ENCODE results near the gene PTPRA. TPM values are rescaled to one million over a fixed set of nuclear protein-coding genes. Genes with fewer than 3 reads are reported as not detected.

The PTPRA gene
- total and polyA plus RNA-seq, 2 of the 13 experiments (the other 11 are each of a cell fraction or from before 2014, with no cell fraction given): 47.2 to 127 TPM

GRCh38 chr20:2911200-2911599, 37.9 kb downstream of the PTPRA start:
- Histone ChIP-seq H3K4me1 (ENCODE audit: insufficient read depth, low read length) (no peaks in the 10 kb centered on the region), H3K9me3 (ENCODE audit: low read length) (no peaks in the 10 kb centered on the region), H3K27me3 (ENCODE audit: control insufficient read depth in 1 of 2, insufficient read depth in 2 of 2, low read length in 2 of 2) (no peaks in the 10 kb centered on the region), H3K9ac (ENCODE audit: insufficient read depth, low read depth, low read length) (no peak overlapping the region), H3K79me2 (ENCODE audit: insufficient read depth, low read length) (no peaks in the 10 kb centered on the region), H3K36me3 (replicated peaks in 1 of 2; ENCODE audit: control insufficient read depth in 1 of 2, insufficient read depth in 2 of 2, low read length in 2 of 2) (no peaks in the 10 kb centered on the region), H3K27ac (ENCODE audit: extremely low read length, insufficient read depth, low read length) (no peak overlapping the region), H2AFZ (ENCODE audit: low read length) (no peak overlapping the region), H3K4me2 (ENCODE audit: low read depth, low read length) (no peak overlapping the region), H4K20me1 (ENCODE audit: insufficient read depth, low read length) (no peaks in the 10 kb centered on the region), H3K4me3 (replicated peaks in 1 of 3; ENCODE audit: insufficient read depth in 1 of 3, low read depth in 2 of 3, low read length in 3 of 3) (no peak overlapping the region)
- no peak for ATAC-seq
- BruUV-seq (replicated peaks): no TSS peak
- ChIA-PET CTCF (ENCODE audit: low intra/inter-chr PET ratio, low total read pairs) (no interaction called here), POLR2A (no interaction called here)
- intact Hi-C loops (cut with micrococcal nuclease; ENCODE audit: unreplicated experiment) (loop anchor here (5.0 to 10.0 kb wide), 2 partner anchors 91 to 134 kb away; partner anchors contain the start of genes GNRH2 and MRPS26), in situ Hi-C loops (cut with HindIII; ENCODE audit: extremely low pct_ligation_motif_present, low pct_unique_long_range_greater_than_20kb) (no loop called here)
- FAIRE-seq: no peak
- no peak for DNase-seq (ENCODE audit: low spot score)
- TF ChIP-seq CREB1 (IDR thresholded peaks at IDR 0.05) (peak; percentile 76), CREB1 (CRISPR knock-in tag; IDR thresholded peaks at IDR 0.05) (no peak), ATF7 (IDR thresholded peaks at IDR 0.05) (peak; percentile 97), ATF7 (CRISPR knock-in tag; IDR thresholded peaks at IDR 0.05) (no peak), ZNF615 (CRISPR knock-in tag; IDR thresholded peaks at IDR 0.05; ENCODE audit: borderline replicate concordance) (no peak), CHD2 (IDR thresholded peaks at IDR 0.05; ENCODE audit: low read depth, low read length) (no peak), SRSF4 (IDR thresholded peaks at IDR 0.05; ENCODE audit: low read depth, low read length, poor library complexity, severe bottlenecking) (no peak)
- TF ChIP-seq, protein P1, sequence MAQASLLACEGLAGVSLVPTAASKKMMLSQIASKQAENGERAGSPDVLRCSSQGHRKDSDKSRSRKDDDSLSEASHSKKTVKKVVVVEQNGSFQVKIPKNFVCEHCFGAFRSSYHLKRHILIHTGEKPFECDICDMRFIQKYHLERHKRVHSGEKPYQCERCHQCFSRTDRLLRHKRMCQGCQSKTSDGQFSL (CRISPR knock-in tag; IDR thresholded peaks at IDR 0.05): no peak

DNA sequence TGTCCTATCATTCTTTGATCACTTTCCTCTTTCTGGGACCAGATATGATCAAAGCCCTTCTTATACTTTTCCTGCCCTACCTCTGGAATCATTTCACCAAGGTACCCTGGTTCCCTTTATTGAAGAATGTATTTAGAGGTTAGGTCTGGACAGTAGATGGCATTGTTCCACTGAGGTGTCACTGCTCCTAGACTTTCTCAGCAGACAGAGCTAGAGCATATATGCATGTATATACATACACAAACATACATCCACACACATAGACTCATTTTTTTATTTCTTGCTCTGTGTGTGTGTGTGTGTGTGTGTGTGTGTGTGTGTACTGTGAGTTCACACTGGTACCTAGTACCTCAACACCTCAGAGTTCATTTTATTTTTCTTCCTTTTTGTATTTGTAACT, 40.9 kb downstream of the PTPRA start:
- BruUV-seq (replicated peaks): no TSS peak
- POLR2A ChIA-PET: interaction anchor here (1.6 kb wide), 1 partner anchor 34 kb away, joined by 3 read pairs; no protein-coding TSS in a partner anchor
- H3K36me3 ChIP-seq (replicated peaks in 1 of 2; ENCODE audit: control insufficient read depth in 1 of 2, insufficient read depth in 2 of 2, low read length in 2 of 2): no peaks in the 10 kb centered on the region
- no peak overlapping the region for H3K4me2 ChIP-seq (ENCODE audit: low read depth, low read length)
- no peak overlapping the region for H3K27ac ChIP-seq (ENCODE audit: extremely low read length, insufficient read depth, low read length)
- peak; percentile 64 for FAIRE-seq
- H4K20me1 ChIP-seq (ENCODE audit: insufficient read depth, low read length): no peaks in the 10 kb centered on the region
- H3K79me2 ChIP-seq (ENCODE audit: insufficient read depth, low read length): peaks cover 3% of the 10 kb centered on the region
- H3K9ac ChIP-seq (ENCODE audit: insufficient read depth, low read depth, low read length): no peak overlapping the region
- no peaks in the 10 kb centered on the region for H3K9me3 ChIP-seq (ENCODE audit: low read length)
- CTCF ChIA-PET (ENCODE audit: low intra/inter-chr PET ratio, low total read pairs): interaction anchor here (0.6 to 1.2 kb wide), 3 partner anchors 68 to 163 kb away, joined by 3 to 5 read pairs (median 4); no protein-coding TSS in a partner anchor
- no peak overlapping the region for H3K4me3 ChIP-seq (replicated peaks in 1 of 3; ENCODE audit: insufficient read depth in 1 of 3, low read depth in 2 of 3, low read length in 3 of 3)
- H3K4me1 ChIP-seq (ENCODE audit: insufficient read depth, low read length): peaks cover 12% of the 10 kb centered on the region
- H3K27me3 ChIP-seq (ENCODE audit: control insufficient read depth in 1 of 2, insufficient read depth in 2 of 2, low read length in 2 of 2): no peaks in the 10 kb centered on the region
- no peak overlapping the region for H2AFZ ChIP-seq (ENCODE audit: low read length)
- peak; percentile 71 for DNase-seq (ENCODE audit: low spot score)
- in situ Hi-C loops (cut with HindIII; ENCODE audit: extremely low pct_ligation_motif_present, low pct_unique_long_range_greater_than_20kb): no loop called here
- peak; percentile 93 for ATAC-seq
- intact Hi-C loops (cut with micrococcal nuclease; ENCODE audit: unreplicated experiment): loop anchor here (1.0 to 10.0 kb wide), 4 partner anchors 33 to 131 kb away; partner anchors contain the start of genes GNRH2 and MRPS26
- TF ChIP-seq HNRNPL (IDR thresholded peaks at IDR 0.05; ENCODE audit: low read depth, low read length): no peak
- no peak for TF ChIP-seq ZNF251 (CRISPR knock-in tag; IDR thresholded peaks at IDR 0.05)
- TF ChIP-seq ZNF556 (CRISPR knock-in tag; IDR thresholded peaks at IDR 0.05; ENCODE audit: borderline replicate concordance): no peak
- TF ChIP-seq SCMH1 (CRISPR knock-in tag; IDR thresholded peaks at IDR 0.05; ENCODE audit: borderline replicate concordance): no peak
- TF ChIP-seq, protein P2, sequence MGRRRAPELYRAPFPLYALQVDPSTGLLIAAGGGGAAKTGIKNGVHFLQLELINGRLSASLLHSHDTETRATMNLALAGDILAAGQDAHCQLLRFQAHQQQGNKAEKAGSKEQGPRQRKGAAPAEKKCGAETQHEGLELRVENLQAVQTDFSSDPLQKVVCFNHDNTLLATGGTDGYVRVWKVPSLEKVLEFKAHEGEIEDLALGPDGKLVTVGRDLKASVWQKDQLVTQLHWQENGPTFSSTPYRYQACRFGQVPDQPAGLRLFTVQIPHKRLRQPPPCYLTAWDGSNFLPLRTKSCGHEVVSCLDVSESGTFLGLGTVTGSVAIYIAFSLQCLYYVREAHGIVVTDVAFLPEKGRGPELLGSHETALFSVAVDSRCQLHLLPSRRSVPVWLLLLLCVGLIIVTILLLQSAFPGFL (CRISPR knock-in tag; IDR thresholded peaks at IDR 0.05): no peak
- TF ChIP-seq STAT6 (CRISPR knock-in tag; IDR thresholded peaks at IDR 0.05; ENCODE audit: borderline replicate concordance): no peak
- TF ChIP-seq ZNF138 (CRISPR knock-in tag; IDR thresholded peaks at IDR 0.05; ENCODE audit: low read depth): no peak
